ENCODE results near the gene MORN1.

The MORN1 gene

GRCh38 chr1:2271841-2272655 is 119.3 kb downstream of the MORN1 start:
- no peak for DNase-seq
